Liver (tissue), 9 donors: ENCODE measurements around the gene PTPRH. TPM values are rescaled to one million over a fixed set of nuclear protein-coding genes. Genes with fewer than 3 reads are reported as not detected.

Experiments
- DNase-seq: peaks from one replicate; pipeline ENCODE4 v3.0.0-alpha.2; 2017; ENCODE audit warnings: low spot score
- H3K27ac ChIP-seq, 2 donors: one replicate each; pipeline ENCODE4 v1.7.0; 2013; ENCODE audit warnings: inconsistent platforms in 2 of 2, low read length in 2 of 2, control low read depth in 1 of 2, low read depth in 1 of 2, mild to moderate bottlenecking in 1 of 2
- H3K27me3 ChIP-seq, 4 donors: one replicate each; pipeline versions ENCODE4 v1.6.1 to v1.7.0; 2013; ENCODE audit warnings: low read length in 3 of 4, inconsistent platforms in 1 of 4, mild to moderate bottlenecking in 1 of 4, moderate library complexity in 1 of 4; ENCODE audit not compliant: control insufficient read depth in 4 of 4, insufficient read depth in 4 of 4
- H3K36me3 ChIP-seq, 4 donors: one replicate each; pipeline versions ENCODE4 v1.6.1 to v1.7.0; 2013; ENCODE audit warnings: low read length in 3 of 4, mild to moderate bottlenecking in 3 of 4, low read depth in 1 of 4, moderate library complexity in 1 of 4; ENCODE audit not compliant: control insufficient read depth in 4 of 4, insufficient read depth in 3 of 4
- H3K4me1 ChIP-seq, 4 donors: one replicate each; pipeline versions ENCODE4 v1.6.1 to v1.7.0; 2013; ENCODE audit warnings: low read length in 3 of 4, mild to moderate bottlenecking in 3 of 4, moderate library complexity in 1 of 4; ENCODE audit not compliant: control insufficient read depth in 4 of 4, insufficient read depth in 4 of 4
- H3K4me3 ChIP-seq, 3 donors: one replicate each; pipeline versions ENCODE4 v1.6.1 to v1.7.0; 2013; ENCODE audit warnings: low read length in 3 of 3, control low read depth in 1 of 3, low read depth in 1 of 3, mild to moderate bottlenecking in 1 of 3
- H3K9ac ChIP-seq, 2 donors: one replicate each; pipeline ENCODE4 v1.7.0; 2013; ENCODE audit warnings: low read length in 2 of 2, mild to moderate bottlenecking in 2 of 2, moderate library complexity in 2 of 2, control low read depth in 1 of 2, low read depth in 1 of 2
- H3K9me3 ChIP-seq, 4 donors: one replicate each; pipeline versions ENCODE4 v1.6.1 to v1.7.0; 2013; ENCODE audit warnings: low read length in 3 of 4; ENCODE audit not compliant: control insufficient read depth in 4 of 4
- ATF3 ChIP-seq: IDR thresholded peaks from 2 replicates; pipeline ENCODE4 v1.6.1; 2016; ENCODE audit warnings: antibody characterized with exemption
- FOXA1 ChIP-seq: IDR thresholded peaks from 2 replicates; pipeline ENCODE4 v1.6.1; 2016; ENCODE audit warnings: antibody characterized with exemption
- FOXA2 ChIP-seq: IDR thresholded peaks from 2 replicates; pipeline ENCODE4 v1.6.1; 2016; ENCODE audit warnings: antibody characterized with exemption
- HNF4A ChIP-seq, 2 donors: conservative IDR thresholded peaks; 2 replicates each; pipeline ENCODE4 v1.6.1; 2016; ENCODE audit warnings: antibody characterized with exemption in 2 of 2, mild to moderate bottlenecking in 2 of 2
- JUND ChIP-seq, 2 donors: IDR thresholded peaks; 2 replicates each; pipeline ENCODE4 v1.6.1; 2016; ENCODE audit warnings: antibody characterized with exemption in 2 of 2
- REST ChIP-seq: IDR thresholded peaks from 2 replicates; pipeline ENCODE4 v1.6.1; 2016; ENCODE audit warnings: antibody characterized with exemption, mild to moderate bottlenecking
- RXRA ChIP-seq, 2 donors: IDR thresholded peaks; 2 replicates each; pipeline ENCODE4 v1.6.1; 2017 to 2018; ENCODE audit warnings: antibody characterized with exemption in 2 of 2, mild to moderate bottlenecking in 1 of 2
- YY1 ChIP-seq: IDR thresholded peaks from 2 replicates; pipeline ENCODE4 v1.6.1; 2016; ENCODE audit warnings: antibody characterized with exemption, mild to moderate bottlenecking
- WGBS: extraction: QIAGEN DNeasy Blood & Tissue Kit; methylation state at CpG from one replicate; pipeline ENCODE4 v1.1.7; 2013; 5-methylcytosine and 5-hydroxymethylcytosine counted together
- polyA plus RNA-seq, 2 donors: library from polyadenylated mRNA; stranded (reverse) in 1 of 2; unstranded in 1 of 2; fragments of 200-250 nt in 1 of 2; fragments of >200 nt in 1 of 2; fragmentation: Nextera tagmentation in 1 of 2; extraction: Ambion mirVana in 1 of 2; gene quantifications; one replicate each; pipeline versions ENCODE4 v1.2.1 to v1.2.3, GENCODE V29; 2013 to 2015
- total RNA-seq, 2 donors: library from RNA; depleted of rRNA; stranded (reverse); fragments of >200 nt; gene quantifications; one replicate each; pipeline ENCODE4 v1.2.3, GENCODE V29; 2014
- TF ChIP-seq, protein P1 (sequence below): IDR thresholded peaks from 2 replicates; pipeline ENCODE4 v1.6.1; 2016; ENCODE audit warnings: antibody characterized with exemption
- TF ChIP-seq, protein P2 (sequence below): fragments of 150-350 bp; IDR thresholded peaks from 2 replicates; pipeline ENCODE4 v1.5.1; 2017; ENCODE audit warnings: improper control_type of control experiment, low read depth, low read length; ENCODE audit not compliant: missing input control
- donor health status: healthy.
- donor health status: healthy.
- donor health status: healthy.
- donor health status: healthy.
- donor health status: healthy.

PTPRH gene
- total and polyA plus RNA-seq, 4 donors = 3.1 to 20.4 (median 11.4) TPM

DNA sequence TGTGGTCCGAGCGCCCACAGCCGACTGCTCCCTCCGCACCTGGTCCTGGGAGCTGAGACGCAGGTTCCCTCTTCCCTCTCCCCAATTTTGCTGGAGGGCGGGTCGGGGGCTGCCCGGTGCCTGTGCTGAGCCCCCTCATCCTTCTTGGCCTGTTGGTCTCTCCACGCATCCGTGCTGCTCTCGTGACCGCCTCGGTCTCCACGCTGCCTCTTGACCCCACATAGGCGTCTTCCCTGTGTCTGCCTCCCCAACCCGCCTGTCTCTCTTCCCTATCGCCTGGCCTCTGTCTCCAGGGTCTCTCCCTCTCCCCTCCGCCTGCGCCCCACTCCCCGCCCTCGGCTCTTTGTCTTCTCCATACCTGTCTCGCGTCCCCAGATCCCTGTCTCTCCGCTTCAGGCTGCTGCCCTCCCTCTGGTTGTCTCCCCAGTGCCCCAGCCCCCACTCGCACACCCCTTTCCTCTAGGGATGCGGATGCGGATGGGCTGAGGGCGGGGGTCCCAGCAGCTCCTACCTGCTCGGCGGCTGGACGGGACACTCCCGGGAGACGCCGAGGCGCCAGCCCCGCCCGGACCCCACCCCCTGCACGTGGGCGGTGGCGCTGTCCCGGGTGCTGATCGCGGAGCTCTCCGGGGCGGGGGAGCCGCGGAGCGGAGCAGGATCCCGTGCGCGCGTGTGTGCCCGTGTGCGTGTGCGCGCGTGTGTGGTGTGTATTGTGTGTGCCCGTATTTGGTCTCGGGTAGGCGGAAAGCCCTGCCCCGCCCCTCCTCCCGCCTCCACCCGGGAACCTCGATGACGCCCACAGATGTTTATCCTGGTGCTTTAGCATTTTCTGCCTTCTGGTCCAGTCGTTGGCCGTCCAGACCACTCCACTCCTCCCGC, 29.5 kb downstream of the PTPRH start, which contains the start of gene SYT5:
TSS of gene SYT5 (minus strand) at position 684 of the 879 bp plus-strand sequence. CDS start 1,248 bp downstream, outside the sequence.
- TF ChIP-seq REST (peak; percentile 99), FOXA1 (no peak)
- peaks cover 2 to 8% (median 7%) of the 10 kb centered on the region in 4 donors for H3K4me1 ChIP-seq
- H3K27me3 ChIP-seq = peaks cover 2 to 9% (median 5%) of the 10 kb centered on the region in 4 donors
- DNase-seq = peak; percentile 61
- no peaks in the 10 kb centered on the region for H3K9me3 ChIP-seq
- WGBS = 7% methylated on average over 68 of the region's 68 CpGs
- no peak within 1 kb of the TSS for H3K4me3 ChIP-seq
- no peak within 1 kb of the TSS for H3K9ac ChIP-seq
- peaks cover 0 to 2% (median 0%) of the 10 kb centered on the region in 4 donors for H3K36me3 ChIP-seq
- no peak within 1 kb of the TSS for H3K27ac ChIP-seq

GRCh38 chr19:55178781-55179599, 30.3 kb downstream of the PTPRH start:
- peaks cover 0 to 2% (median 0%) of the 10 kb centered on the region in 4 donors for H3K36me3 ChIP-seq
- peaks cover 2 to 10% (median 7%) of the 10 kb centered on the region in 4 donors for H3K27me3 ChIP-seq
- H3K27ac ChIP-seq = no peak overlapping the region
- TF ChIP-seq ATF3 (no peak), HNF4A (conservative IDR thresholded peaks at IDR 0.05) (no peak), RXRA (IDR thresholded peaks at IDR 0.05) (no peak), YY1 (no peak), FOXA2 (no peak), REST (no peak), FOXA1 (no peak), JUND (IDR thresholded peaks at IDR 0.05) (no peak)
- TF ChIP-seq, protein P1, sequence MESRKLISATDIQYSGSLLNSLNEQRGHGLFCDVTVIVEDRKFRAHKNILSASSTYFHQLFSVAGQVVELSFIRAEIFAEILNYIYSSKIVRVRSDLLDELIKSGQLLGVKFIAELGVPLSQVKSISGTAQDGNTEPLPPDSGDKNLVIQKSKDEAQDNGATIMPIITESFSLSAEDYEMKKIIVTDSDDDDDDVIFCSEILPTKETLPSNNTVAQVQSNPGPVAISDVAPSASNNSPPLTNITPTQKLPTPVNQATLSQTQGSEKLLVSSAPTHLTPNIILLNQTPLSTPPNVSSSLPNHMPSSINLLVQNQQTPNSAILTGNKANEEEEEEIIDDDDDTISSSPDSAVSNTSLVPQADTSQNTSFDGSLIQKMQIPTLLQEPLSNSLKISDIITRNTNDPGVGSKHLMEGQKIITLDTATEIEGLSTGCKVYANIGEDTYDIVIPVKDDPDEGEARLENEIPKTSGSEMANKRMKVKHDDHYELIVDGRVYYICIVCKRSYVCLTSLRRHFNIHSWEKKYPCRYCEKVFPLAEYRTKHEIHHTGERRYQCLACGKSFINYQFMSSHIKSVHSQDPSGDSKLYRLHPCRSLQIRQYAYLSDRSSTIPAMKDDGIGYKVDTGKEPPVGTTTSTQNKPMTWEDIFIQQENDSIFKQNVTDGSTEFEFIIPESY = no peak
- TF ChIP-seq, protein P2, sequence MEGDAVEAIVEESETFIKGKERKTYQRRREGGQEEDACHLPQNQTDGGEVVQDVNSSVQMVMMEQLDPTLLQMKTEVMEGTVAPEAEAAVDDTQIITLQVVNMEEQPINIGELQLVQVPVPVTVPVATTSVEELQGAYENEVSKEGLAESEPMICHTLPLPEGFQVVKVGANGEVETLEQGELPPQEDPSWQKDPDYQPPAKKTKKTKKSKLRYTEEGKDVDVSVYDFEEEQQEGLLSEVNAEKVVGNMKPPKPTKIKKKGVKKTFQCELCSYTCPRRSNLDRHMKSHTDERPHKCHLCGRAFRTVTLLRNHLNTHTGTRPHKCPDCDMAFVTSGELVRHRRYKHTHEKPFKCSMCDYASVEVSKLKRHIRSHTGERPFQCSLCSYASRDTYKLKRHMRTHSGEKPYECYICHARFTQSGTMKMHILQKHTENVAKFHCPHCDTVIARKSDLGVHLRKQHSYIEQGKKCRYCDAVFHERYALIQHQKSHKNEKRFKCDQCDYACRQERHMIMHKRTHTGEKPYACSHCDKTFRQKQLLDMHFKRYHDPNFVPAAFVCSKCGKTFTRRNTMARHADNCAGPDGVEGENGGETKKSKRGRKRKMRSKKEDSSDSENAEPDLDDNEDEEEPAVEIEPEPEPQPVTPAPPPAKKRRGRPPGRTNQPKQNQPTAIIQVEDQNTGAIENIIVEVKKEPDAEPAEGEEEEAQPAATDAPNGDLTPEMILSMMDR = no peak
- H3K9ac ChIP-seq = no peak overlapping the region
- peak; percentile 66 for DNase-seq
- WGBS = 10% methylated on average over 61 of the region's 61 CpGs
- H3K9me3 ChIP-seq = no peaks in the 10 kb centered on the region
- no peak overlapping the region for H3K4me3 ChIP-seq
- H3K4me1 ChIP-seq = peaks cover 2 to 8% (median 7%) of the 10 kb centered on the region in 4 donors
